ENCODE measurements around the gene FER.
"Not testable (repeated sequence)": the region's sequence is repeated elsewhere in the genome, so short reads cannot be mapped to it uniquely, and the experiment has no call there.

Gene FER

GRCh38 chr5:108747774-108748400 lies at the start of gene FER:
FER (plus strand) TSS chr5:108747897; CDS start chr5:108798183, 50,286 bp downstream.
- no peak for DNase-seq

GRCh38 chr5:108700388-108700787 lies 47.3 kb upstream of the FER start:
- not testable (repeated sequence) for DNase-seq

GRCh38 chr5:108700930-108701329 lies 46.8 kb upstream of the FER start:
- no peak for DNase-seq

DNA sequence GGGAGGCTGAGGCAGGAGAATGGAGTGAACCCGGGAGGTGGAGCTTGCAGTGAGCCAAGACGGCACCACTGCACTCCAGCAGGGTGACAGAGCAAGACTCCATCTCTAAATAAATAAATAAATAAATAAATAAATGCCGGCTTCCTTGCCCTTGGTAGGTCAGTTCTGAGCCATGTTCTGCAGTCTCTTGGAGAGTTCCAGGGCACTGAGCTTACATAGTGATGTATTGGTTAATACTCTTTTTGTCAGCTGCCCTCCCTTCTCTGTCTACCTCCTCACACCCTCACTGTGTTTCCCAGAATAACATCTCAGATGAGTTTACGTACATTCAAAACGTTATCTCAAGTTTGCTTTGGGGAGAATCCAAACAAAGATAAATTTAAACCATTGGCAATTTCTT lies 45.2 kb upstream of the FER start:
- no peak for DNase-seq

- DNase-seq: no peak
These were observed 44.4 kb upstream of the FER start for GRCh38 chr5:108703313-108703712.

DNA sequence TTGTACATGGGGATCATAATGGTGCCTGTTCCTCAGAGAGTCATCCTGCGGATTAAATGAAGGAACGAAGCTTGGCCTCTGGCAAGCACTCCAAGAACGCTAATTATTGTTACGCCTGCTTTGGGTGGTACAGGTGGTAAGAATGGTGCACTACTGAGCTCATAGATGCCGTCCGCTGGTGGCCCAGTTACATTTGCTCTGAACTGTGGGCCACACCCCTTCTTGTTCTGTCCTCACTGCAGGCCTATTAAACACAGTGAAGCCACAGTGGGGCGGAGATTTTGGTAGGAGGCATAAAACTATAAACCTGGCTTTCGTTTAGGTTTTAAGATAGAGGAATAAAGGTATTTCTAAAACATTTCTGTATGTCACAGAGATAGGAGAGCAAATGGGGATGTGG lies 40.6 kb upstream of the FER start:
- DNase-seq: no peak

DNA sequence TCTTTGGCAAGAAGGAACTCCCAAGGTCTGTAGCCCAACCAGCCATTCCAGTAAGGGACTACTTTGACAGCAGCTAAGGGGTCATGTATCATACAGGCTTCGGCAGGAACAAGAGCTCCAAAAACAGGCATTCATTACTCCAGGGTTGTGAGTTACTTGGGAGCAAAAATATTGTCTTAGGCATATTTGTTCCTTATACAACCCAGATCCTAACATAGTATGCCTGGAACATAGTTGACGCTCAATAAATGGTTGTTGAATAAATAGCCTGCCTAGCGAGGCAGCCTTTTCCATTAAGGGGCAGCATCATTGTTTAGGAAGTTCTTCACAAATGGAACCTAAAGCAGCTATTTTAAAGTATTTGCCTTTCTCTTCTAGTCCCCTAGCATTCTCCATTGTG lies 35.8 kb upstream of the FER start:
- no peak for DNase-seq

- no peak for DNase-seq
These were observed 32.3 kb upstream of the FER start for GRCh38 chr5:108715408-108715807.

DNA sequence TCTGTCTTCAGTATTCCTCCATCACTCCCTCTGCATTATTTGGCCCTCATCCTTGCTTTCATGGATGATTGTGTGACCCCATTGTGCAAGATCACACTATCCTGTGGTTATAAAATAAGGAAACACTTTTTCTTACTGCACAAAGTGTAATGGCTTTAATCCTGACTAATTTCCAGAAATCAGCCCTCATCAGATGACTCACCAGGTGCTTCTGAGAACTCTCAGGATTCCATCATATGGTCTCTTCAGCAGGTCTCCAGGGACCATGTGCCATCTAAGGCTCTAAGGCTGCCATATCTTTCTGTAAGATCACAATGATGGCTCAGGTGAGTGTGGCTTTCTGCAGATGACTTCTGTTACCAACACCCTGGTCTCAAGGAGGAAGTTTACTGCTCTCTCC lies 27.3 kb upstream of the FER start:
- DNase-seq: no peak

DNA sequence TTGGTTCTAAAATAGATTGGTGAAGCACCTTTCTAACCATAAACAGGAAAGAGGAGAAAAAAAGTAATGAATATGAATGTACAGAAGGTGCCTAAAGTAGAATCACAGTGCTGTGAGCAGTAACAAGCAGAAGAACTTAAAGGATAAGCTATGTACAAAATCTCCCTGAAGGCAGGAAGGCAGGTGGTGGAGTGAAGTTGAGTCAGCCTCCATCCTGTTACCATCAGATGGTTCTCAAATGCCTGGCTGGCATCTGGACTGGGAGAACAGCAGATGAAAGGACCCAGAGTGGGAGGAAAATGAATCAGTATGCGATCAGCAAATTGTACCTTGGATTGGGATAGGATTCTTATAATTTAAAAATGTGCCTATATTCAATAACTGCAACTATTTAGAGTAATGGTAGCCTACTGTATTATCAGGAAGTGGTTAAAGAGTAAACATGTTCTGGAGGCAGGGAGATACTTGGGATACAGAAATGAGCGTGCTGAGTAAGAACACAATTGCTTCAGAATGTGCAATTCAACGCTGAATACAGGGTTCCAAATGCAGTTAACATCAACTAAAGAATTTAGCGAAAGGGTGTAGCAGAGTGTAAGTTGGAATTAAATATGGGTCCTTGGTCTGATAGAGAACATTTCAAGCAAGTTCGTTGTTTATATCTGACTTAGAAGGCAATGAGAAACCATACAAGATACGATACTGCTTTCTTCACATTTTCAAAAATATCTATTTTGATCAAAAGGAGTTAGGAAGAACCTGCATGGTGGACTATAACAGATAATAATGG lies 21.1 kb upstream of the FER start:
- no peak for DNase-seq

GRCh38 chr5:108727236-108727650 lies 20.5 kb upstream of the FER start:
- no peak for DNase-seq

DNA sequence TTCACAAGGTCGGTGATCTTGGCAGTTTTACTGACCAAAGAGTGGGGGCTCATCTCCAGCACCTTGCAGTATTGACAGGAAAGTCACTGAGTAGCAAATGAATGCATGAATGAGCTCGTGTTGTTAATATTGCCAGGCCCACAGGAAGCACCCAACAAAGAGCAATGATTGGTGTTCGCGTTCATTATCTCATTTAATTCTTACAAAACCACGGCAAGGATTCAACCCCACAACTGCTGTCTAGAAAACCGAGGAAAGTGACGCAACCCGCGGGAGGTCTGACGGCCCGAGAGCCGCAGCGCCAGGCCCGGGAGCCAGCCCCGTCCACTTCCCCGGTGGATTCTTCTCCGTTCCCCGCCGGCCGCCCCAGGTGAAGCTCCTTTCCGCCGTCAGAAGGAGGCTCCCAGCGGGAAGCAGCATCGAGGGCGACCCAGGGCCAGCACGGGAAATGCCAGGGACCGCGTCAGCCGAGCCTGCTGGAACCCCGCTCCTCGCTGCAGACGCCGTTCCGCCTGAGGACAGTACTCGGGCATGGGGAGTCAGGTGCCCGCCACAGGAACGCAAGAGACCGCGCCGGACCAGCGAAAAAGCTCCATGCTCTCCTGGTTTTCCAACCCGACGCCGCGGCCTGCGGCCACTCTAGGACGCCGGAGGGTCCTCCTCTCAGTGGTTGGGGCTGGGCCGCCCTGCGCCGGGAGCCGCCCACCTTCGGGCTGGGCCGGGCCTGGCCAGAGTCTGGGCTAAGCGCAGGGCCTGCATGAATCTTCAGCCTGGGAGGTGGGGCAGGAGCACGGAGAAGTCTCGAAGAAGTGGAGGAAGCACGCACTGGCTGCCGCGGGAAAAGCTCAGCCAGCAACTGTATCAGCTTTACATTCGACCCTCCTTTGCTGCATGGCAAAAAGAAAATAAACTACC lies 19.8 kb upstream of the FER start:
- DNase-seq: peak; percentile 27

GRCh38 chr5:108728566-108729241 lies 19.0 kb upstream of the FER start:
- DNase-seq: peak; percentile 26

GRCh38 chr5:108729242-108729615 lies 18.5 kb upstream of the FER start:
- DNase-seq: no peak

- DNase-seq: no peak
These were observed 16.9 kb upstream of the FER start for GRCh38 chr5:108730617-108731340.

DNA sequence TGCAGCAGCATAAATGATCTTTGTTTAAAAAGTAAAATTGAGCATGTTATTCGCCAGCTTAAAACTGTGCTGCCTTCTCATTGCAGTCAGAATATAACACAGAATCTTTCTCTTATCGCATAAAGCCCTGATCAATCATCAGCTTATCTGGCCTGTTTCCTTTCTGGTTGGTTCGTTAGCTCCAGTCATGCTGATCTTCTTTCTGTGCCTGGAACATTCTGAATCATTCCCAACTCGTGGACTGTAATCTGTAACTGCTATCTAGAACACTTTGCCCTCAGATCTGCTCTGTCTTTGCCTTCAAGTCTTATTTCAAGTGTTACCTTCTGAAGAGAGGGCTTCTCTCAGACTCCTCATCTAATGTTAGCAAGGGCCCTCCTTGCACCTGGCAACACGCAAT lies 11.9 kb upstream of the FER start:
- no peak for DNase-seq

- no peak for DNase-seq
These were observed 10.8 kb upstream of the FER start for GRCh38 chr5:108736855-108737254.

GRCh38 chr5:108739376-108739775 lies 8.3 kb upstream of the FER start:
- no peak for DNase-seq

DNA sequence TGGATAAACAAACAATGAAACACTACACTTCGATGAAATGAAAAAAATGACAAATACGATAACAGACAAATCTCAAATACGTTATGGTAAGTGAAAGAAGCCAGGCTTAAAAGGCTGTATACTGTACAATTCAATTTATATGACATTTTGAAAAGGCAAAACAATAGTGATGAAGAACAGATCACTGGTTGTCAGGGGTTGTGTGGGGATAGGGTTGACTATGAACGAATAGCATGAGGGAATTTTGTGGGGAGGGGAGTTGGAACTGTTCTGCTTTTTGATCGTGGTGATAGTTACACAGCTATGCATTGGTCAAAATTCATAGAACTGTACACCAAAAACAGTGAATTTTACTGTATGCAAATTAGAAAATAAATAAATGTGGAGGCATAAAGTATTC lies 7.8 kb upstream of the FER start:
- no peak for DNase-seq

GRCh38 chr5:108743319-108743718 lies 4.4 kb upstream of the FER start:
- DNase-seq: no peak

DNA sequence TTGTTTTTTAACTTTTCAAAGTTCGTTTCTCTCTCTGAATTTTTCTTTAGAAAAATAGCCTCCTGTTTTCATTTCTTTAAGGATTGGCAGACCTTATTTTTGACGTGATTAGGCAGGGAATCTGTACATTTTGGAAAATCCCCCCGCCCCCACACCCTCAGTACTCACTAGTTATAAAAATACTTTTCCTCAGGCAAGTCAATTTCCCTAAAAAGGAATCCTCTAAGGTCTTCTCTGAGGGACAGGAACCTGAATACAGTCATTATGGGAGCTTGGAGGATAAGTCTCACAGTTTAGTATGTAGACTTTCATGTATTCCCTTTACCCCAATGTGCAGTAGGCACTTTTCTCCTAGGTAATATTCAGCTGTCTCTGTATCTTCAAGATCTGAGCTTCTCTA lies 3.9 kb upstream of the FER start:
- no peak for DNase-seq

GRCh38 chr5:108747111-108747773 lies 455 bp upstream of the FER start:
- no peak for DNase-seq

Data from activated CD4-positive, alpha-beta T cell treated with anti-CD3 and anti-CD28 coated beads for 1 hour (primary cell).